Activated CD4-positive, alpha-beta T cell treated with anti-CD3 and anti-CD28 coated beads, Interleukin-2, Interleukin-4, amounts not matched to agents 100 ng/mL and 50 ng/mL, durations not matched to agents 16 hours and 8 hours (primary cell): ENCODE measurements around the gene OR52K1.
A peak's percentile ranks its signal among the peaks of the same experiment; 100 is the strongest.
"Not testable (repeated sequence)": the region's sequence is repeated elsewhere in the genome, so short reads cannot be mapped to it uniquely, and the experiment has no call there.

Source experiments
- DNase-seq: peaks from one replicate; pipeline ENCODE4 v3.0.0-alpha.2; 2020; ENCODE audit warnings: low spot score

The OR52K1 gene

DNA sequence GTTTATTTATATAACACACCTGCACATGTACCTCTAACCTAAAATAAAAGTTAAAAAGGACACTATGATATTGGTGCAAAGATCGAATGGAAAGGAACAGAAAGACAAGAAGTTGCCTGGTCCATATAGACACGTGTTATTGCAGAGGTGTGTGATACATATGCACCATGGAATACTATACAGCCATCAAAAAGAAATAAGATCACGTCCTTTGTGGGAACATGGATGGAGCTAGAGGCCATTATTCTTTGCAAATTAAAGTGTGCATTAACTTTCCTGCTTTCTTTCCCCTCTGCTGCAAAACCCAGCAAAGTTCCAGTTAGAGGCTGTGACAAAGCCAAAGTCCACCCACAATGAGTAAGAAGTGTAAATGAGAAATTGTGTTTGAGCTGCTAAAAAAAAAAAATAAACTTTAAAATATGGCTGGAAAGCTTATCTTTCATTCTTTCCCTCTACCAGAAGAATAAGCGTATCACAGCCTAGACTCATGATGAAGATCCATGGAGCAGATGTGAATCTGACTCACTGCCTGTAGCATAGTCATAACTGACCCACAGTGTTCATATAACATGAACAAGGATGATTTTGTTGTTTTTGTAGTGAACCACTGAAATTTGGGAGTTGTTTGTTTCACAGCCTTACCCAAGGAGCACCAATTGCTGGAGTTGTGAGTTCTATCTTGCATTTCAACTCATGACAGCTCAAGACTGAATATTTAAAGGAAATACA is 9.6 kb downstream of the OR52K1 start:
- DNase-seq: no peak

DNA sequence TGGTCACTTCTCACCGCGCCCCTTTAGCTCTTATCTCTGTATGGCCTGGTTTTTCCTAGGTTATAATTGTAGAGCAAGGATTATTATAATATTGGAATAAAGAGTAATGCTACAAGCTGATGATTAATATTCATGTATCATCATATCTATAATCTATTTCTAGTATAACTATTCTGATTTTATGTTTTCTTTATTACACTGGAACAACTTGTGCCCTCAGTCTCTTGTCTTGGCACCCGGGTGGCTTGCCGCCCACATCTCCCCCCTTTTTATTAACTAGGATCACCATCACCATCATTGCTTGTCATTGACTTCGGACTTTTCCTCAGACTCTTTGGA is 11.0 kb downstream of the OR52K1 start:
- no peak for DNase-seq

DNA sequence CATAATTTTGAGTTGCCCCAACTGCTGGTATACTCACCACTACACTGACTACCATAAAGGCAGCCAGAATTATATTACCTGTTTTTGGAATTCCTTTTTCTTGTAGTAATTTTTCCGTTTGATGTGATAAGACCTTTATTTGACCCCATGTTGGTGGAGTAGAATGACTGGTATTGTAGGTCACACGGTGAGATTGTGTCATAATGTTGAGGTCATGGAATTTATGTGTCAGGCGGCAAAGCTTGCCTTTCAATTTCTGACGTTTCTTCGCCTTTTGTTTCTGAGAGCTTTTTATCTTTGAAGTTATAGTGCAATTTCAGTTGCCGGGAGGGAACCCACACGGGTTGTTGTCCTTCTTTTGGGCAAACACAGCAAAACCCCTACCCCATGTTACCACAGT is 13.0 kb downstream of the OR52K1 start:
- DNase-seq: no peak

DNA sequence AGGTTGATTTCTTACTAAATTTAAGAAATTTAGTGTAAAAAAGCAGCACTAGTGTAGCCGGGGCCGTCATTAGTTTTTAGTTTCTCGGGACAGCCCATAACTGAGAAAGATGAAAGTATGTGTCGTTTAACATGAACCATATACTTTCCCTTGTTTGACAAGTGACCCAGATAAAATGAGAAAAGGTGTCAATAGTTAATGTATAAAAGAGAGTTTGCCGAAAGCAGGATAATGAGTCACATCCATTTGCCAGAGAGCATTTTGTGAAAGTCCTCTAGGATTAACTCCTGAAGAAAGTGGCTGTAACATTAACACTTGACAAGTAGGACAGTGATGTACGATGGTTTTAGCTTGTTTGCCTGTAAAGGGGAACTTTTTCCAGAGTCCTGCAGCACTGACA is 13.5 kb downstream of the OR52K1 start:
- no peak for DNase-seq

DNA sequence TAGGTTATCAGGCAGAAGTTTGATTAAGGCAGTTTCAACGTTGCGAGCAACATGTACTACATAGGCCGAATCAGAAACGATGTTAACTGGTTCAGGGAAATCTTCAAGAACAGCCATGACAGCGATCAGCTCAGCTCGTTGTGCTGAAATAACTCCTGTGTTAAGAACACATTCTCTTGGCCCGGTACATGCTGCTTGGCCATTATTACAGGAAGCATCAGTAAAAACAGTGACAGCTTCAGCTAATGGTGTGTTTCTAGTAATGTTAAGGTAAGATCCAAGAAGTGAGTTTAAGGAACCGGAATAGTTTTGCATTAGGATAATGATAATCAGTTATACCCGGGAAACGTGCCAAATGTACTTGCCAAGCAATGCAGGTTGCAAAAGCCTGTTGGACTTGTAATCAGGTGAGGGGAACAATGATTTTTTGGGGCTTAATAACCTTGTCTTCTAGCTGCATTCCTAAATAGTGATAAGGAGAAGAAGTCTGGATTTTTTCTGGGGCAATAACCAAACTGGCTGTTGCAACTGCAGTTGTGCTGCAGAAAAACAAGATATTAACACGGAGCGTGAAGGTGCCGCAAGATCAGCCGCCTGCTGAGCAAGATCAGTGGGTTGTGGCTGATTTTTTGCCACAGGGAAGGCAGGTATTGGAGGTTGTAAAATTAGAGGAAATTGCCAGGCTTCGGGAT is 14.3 kb downstream of the OR52K1 start:
- no peak for DNase-seq

DNA sequence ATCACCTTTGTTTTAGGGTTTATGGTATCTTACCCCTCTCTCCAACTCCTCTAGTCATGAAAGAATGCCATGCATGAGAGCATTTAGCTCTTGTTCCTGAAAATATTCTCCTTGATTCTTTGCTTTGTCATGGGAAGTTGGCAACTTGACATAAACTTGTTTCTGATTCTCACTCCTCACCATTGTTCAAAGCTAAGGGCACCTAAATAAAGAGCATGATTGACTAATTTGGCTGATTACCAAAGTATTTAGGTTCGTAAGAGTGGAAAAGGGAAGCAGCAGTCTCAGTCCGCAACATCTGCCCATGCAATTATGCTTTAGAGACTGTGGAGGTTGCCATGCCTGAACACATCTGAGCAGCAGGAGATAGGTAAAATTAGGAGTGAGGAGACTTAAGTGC is 26.4 kb downstream of the OR52K1 start:
- DNase-seq: no peak

DNA sequence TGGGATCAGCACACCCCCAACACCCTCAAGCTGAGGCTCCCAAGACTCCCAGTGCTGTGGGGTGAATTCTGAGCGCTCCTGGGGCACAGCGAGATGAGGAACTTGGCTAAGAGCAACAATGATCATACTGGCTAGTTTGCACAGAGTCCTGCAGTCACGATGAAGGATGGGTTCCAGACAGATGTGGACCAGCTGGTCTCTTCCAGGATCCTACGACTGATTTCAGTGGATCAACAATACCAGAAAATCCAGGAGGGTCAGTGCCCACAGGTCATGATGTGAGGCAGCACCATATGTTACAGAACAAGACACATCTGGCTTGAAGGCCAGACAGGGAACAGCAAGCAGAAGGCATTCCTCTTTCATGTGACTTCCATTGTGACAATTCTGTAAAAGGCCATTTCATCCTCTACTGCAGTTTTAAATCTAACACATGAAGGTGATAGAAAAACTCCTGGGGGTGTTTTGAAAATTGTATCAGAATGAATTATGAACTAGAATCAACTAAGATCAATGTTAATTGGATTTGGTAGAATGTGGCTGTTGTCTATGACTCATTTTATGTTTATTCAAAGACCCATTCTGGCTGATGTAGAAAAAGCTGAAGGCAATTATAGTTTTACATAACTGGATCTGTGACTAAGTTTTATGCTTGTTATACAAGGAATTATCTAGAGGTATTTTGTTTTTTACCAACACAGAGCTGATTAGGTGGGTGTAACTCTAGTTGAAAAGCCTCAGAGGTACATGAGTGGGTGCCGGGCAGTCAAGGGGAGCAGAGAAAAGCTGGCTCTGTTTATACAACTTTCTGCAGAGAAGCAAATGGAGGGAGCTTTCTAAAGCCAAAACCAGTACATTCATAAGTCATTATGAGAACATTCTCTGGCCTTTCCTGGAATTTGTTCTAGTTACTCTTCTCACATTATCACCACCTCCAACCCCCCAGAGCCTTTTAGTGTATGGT is 29.1 kb downstream of the OR52K1 start:
- DNase-seq: no peak

DNA sequence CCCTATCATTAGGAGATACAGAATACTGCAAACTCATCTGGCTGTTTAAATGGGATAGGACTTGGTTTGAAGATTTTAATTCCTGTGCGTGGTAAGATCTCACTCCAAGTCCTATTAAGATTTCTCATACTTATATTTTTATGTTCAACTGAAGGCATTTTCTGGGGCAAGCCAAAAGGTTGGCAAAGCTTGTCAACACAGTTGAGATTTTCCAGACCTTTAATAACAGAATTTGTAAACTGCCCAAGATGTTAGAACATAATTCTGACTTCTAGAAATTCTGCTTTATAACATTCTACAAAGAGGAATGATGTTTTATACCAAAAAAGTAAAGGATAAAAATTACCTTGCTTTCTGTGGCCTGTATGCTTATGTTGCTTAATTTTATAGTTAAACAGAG is 31.8 kb downstream of the OR52K1 start:
- DNase-seq: no peak

DNA sequence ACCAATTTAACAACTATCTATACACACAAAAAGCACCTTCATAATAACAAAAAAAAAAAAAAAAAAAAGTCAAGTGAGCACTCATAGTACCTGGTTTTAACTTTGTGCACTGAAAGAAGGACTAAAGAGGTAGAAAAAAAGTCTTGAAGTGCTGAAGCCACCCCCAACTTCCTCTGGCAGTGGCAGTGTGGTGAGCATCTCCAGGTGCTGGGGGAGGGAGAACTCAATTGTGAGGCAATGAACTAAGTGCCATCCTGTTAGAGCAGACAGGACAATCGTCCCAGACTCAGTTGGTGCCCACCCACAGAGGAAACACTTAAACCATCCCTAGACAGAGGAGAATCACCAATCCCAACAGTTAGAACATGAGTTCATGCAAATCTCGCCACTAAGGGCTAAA is 39.9 kb downstream of the OR52K1 start:
- no peak for DNase-seq

DNA sequence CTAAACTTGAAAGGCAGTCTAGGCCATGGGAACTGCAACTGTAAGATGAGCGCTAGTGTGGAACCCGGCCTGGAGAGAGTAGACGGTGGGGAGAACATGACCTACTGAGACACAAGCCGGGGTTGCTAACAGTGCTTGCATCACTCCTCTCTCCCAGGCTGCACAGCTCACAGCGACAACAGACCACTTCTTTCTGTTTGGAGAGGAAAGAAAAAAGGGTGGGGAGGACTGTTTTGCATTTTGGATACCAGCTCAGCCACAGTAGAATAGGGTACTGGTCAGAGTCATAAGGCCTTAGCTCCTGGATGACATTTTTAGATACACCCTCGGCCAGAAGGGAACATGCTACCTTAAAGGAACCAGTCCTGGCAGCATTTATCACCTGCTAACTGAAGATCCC is 40.3 kb downstream of the OR52K1 start:
- no peak for DNase-seq

DNA sequence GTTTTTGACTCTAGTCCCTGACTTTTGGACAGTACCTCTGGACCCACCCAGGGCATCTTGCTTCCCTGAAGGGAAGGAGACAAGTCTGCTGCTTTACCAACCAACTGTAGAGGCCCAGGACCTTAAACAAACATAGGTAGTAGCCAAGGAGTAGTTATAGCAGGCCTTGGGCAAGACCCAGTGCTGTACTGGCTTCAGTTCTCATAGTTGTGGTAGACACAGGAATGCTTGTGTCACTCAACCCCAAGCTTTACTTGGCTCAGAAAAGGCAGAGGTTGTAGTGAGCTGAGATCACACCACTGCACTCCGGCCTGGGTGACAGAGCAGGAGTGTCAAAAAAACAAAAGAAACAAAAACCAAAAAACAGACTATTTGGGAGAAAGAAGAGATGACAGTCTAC is 41.2 kb downstream of the OR52K1 start:
- DNase-seq: no peak

DNA sequence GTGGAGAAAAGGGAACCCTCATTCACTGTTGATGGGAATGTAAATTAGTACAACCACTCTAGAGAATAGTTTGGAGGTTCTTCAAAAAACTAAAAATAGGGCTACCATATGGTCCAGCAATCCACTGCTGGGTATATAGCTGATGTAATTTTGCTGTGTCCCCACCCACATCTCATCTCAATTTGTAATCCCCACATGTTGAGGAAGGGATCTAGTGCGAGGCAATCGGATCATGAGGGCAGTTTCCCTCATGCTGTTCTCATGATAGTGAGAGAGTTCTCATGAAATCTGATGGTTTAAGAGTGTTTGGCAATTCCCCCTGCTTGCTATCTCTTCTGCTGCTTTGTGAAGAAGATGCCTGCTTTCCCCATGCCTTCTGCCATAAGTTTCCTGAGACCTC is 45.5 kb downstream of the OR52K1 start:
- no peak for DNase-seq

DNA sequence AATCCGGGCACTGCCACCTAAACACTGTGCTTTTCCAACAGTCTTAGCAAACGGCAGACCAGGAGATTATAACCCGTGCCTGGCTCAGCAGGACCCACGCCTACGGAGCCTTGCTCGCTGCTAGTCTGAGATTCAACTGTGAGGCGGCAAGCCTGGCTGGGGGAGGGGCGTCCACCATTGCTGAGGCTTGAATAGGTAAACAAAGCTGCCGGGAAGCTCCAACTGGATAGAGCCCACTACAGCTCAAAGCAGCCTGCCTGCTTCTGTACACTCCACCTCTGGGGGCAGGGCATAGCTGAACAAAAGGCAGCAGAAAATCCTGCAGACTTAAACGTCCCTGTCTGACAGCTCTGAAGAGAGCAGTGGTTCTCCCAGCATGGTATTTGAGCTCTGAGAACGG is 49.2 kb downstream of the OR52K1 start:
- not testable (repeated sequence) for DNase-seq

DNA sequence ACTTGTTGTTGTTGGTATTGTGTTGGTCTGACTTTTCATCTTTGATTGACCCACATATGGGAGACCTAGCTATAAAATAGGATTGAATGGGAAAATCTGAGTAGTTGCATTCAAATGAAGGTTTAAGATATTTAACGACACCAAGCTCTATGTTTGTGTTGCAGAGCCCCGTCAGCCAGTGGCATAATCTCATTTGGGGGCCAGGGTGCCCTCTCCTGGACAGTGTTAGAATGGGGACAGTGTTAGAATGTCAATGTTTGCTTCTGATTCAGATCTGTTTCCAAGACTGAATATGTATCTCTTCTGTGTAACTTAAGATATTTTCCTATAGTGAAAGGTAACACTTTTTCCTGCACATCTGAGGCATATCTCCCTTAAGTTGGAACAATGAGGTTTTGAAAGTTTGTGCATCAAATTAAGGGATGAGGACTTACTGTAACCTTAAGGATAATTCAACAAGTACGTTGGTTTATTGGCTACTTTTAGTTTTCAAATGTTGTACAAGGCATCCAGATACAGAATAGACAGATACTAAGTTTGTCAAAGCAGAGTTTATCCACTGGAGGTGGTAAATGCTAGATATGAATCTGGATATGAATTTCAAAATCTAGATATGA is 57.3 kb downstream of the OR52K1 start:
- peak; percentile 37 for DNase-seq

DNA sequence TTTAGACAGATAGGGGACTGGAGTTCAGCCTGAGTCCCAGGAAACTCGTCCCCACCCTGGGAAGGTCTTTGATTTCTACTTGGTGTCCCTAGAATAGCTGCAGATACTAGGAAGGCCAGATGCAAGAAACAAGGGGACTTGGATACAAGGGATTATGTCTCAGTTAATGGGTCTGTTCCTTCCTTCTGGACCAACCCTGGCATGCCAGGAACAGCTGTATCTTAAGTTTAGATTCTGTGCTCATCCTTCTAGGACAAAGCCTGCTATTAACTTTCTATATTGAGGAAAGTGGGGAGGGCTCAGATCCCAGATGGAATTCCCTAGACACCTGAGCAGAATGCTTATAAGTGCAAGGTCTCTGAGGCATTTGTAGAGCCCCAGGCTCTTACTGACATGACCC is 58.6 kb downstream of the OR52K1 start:
- DNase-seq: no peak
